Panc1 (cell line): ENCODE measurements around the gene TSSC4. TPM values are rescaled to one million over a fixed set of nuclear protein-coding genes. Genes with fewer than 3 reads are reported as not detected.
A peak's percentile ranks its signal among the peaks of the same experiment; 100 is the strongest.

Source experiments
- ATAC-seq: fragments of 200-7000 bp; cut with Tn5 transposase; 2 replicates; pipeline ENCODE4 v1.9.1; 2020; ENCODE audit warnings: mild to moderate bottlenecking, moderate library complexity
- BruUV-seq: library from RNA; stranded (reverse); fragments of 400-500 nt; replicated peaks from 2 replicates; lab custom pipeline; 2021; lab: Mats Ljungman, UMichigan
- CTCF ChIA-PET: fragments of 300-600 bp; sonication (Branson Sonifier 250); formaldehyde crosslinking; loops from one replicate; lab custom pipeline; 2022; ENCODE audit warnings: antibody characterized with exemption; lab: Charles Lee
- POLR2A ChIA-PET: fragments of 300-600 bp; sonication (Branson Sonifier 250); formaldehyde crosslinking; loops from one replicate; lab custom pipeline; 2022; ENCODE audit warnings: antibody characterized with exemption; lab: Charles Lee
- DNase-seq: peaks from one replicate; pipeline ENCODE4 v3.0.0-alpha.2; 2010; ENCODE audit warnings: low read depth, low spot score
- H3K27ac ChIP-seq: 2 replicates; pipeline ENCODE4 v1.5.1; 2011; ENCODE audit warnings: mild to moderate bottlenecking, low read length, inconsistent platforms
- H3K27me3 ChIP-seq: fragments of 200-500 bp; sonication (Bioruptor generic); 2 replicates; pipeline ENCODE4 v1.6.0; 2014; ENCODE audit warnings: low read length, inconsistent platforms; ENCODE audit not compliant: control insufficient read depth, insufficient read depth
- H3K36me3 ChIP-seq: fragments of 200-500 bp; sonication (Bioruptor generic); 2 replicates; pipeline ENCODE4 v1.5.1; 2014; ENCODE audit warnings: inconsistent platforms, mild to moderate bottlenecking, low read length, moderate library complexity; ENCODE audit not compliant: control insufficient read depth, insufficient read depth
- H3K4me1 ChIP-seq: 2 replicates; pipeline ENCODE4 v1.5.1; 2011; ENCODE audit warnings: inconsistent platforms, mild to moderate bottlenecking, low read length, moderate library complexity; ENCODE audit not compliant: control insufficient read depth, insufficient read depth
- H3K4me3 ChIP-seq, 2 experiments: 2 replicates each; pipeline ENCODE4 v1.5.1; 2011 to 2012; ENCODE audit warnings: low read depth in 2 of 2, low read length in 2 of 2, mild to moderate bottlenecking in 2 of 2, inconsistent platforms in 1 of 2, moderate library complexity in 1 of 2
- H3K9me3 ChIP-seq: fragments of 200-500 bp; sonication (Bioruptor generic); 2 replicates; pipeline ENCODE4 v1.5.1; 2014; ENCODE audit warnings: low read depth, mild to moderate bottlenecking, inconsistent platforms, low read length, moderate library complexity; ENCODE audit not compliant: control insufficient read depth, insufficient read depth
- CTCF ChIP-seq: fragments of 450-650 bp; IDR thresholded peaks from 2 replicates; pipeline ENCODE4 v1.5.1; 2017; ENCODE audit warnings: mild to moderate bottlenecking
- POLR2AphosphoS5 ChIP-seq: IDR thresholded peaks from 2 replicates; pipeline ENCODE4 v1.6.1; 2012; ENCODE audit warnings: mild to moderate bottlenecking, low read depth, low read length, moderate library complexity
- REST ChIP-seq, 2 experiments: IDR thresholded peaks; 2 replicates each; pipeline ENCODE4 v1.6.1; 2011 to 2012; ENCODE audit warnings: low read depth in 2 of 2, control low read depth in 1 of 2, low read length in 1 of 2, mild to moderate bottlenecking in 1 of 2, moderate library complexity in 1 of 2; ENCODE audit not compliant: insufficient read depth in 1 of 2
- SIN3A ChIP-seq: IDR thresholded peaks from 2 replicates; pipeline ENCODE4 v1.6.1; 2012; ENCODE audit warnings: low read depth, mild to moderate bottlenecking, low read length, moderate library complexity, borderline replicate concordance; ENCODE audit not compliant: insufficient read depth
- TCF7L2 ChIP-seq: IDR thresholded peaks from 2 replicates; pipeline ENCODE4 v1.6.1; 2011; ENCODE audit warnings: mild to moderate bottlenecking, low read depth, low read length, inconsistent platforms
- in situ Hi-C: cut with HindIII; loops from 2 replicates; pipeline ENCODE4 v1.10.0; 2016; ENCODE audit warnings: low sequenced_read_pairs, low pct_unique_long_range_greater_than_20kb
- intact Hi-C: fragments of 100-400 bp; cut with micrococcal nuclease; formaldehyde crosslinking; loops from one replicate; pipeline ENCODE4 v1.10.0; 2022; ENCODE audit not compliant: unreplicated experiment
- total RNA-seq: library from RNA; stranded (reverse); gene quantifications from one replicate; pipeline ENCODE4 v1.2.1, GENCODE V29; 2021; ENCODE audit not compliant: unreplicated experiment

The TSSC4 gene
- total RNA-seq, 1 experiment from 2014 or later, result 132 TPM

GRCh38 chr11:2396471-2396870, 4.1 kb upstream of the TSSC4 start:
- ATAC-seq (no peak), DNase-seq (no peak)
- Histone ChIP-seq H3K4me1 (peaks cover 12% of the 10 kb centered on the region), H3K36me3 (peaks cover 2% of the 10 kb centered on the region; the same call in 1 of the 2 replicates), H3K27ac (no peak overlapping the region), H3K27me3 (no peaks in the 10 kb centered on the region), H3K9me3 (no peaks in the 10 kb centered on the region), H3K4me3 (no peak overlapping the region)
- ChIA-PET POLR2A (no interaction called here), CTCF (no interaction called here)
- intact Hi-C loops (no loop called here), in situ Hi-C loops (no loop called here)
- TF ChIP-seq POLR2AphosphoS5, result no peak
- BruUV-seq, result no TSS peak

GRCh38 chr11:2397005-2397404, 3.5 kb upstream of the TSSC4 start:
- no TSS peak for BruUV-seq
- intact Hi-C loops, result no loop called here
- H3K4me3 ChIP-seq, result no peak overlapping the region
- peaks cover 2% of the 10 kb centered on the region; the same call in 1 of the 2 replicates for H3K36me3 ChIP-seq
- peaks cover 17% of the 10 kb centered on the region for H3K4me1 ChIP-seq
- ATAC-seq (no peak), DNase-seq (no peak)
- H3K27me3 ChIP-seq, result no peaks in the 10 kb centered on the region
- H3K9me3 ChIP-seq, result no peaks in the 10 kb centered on the region
- CTCF ChIA-PET, result no interaction called here
- H3K27ac ChIP-seq, result no peak overlapping the region
- in situ Hi-C loops, result no loop called here
- TF ChIP-seq CTCF (no peak), TCF7L2 (no peak), SIN3A (no peak), POLR2AphosphoS5 (no peak), REST (IDR thresholded peaks at IDR 0.05; ENCODE audit: insufficient read depth in 1 of 2, low read depth in 2 of 2, low read length in 1 of 2) (no peak)
- POLR2A ChIA-PET, result no interaction called here

- CTCF ChIA-PET, result interaction anchor here (2.0 kb wide), 1 partner anchor 94 kb away, joined by 12 read pairs; no protein-coding TSS in a partner anchor
- in situ Hi-C loops (no loop called here), intact Hi-C loops (no loop called here)
- H3K9me3 ChIP-seq, result no peaks in the 10 kb centered on the region
- peak overlapping the region; percentile 97 for H3K27ac ChIP-seq
- peaks cover 20% of the 10 kb centered on the region for H3K4me1 ChIP-seq
- H3K27me3 ChIP-seq, result no peaks in the 10 kb centered on the region
- peak overlapping the region; percentile 92 to 93 for H3K4me3 ChIP-seq
- TSS peak; percentile 94 for BruUV-seq
- DNase-seq (no peak), ATAC-seq (no peak)
- POLR2A ChIA-PET, result interaction anchor here (0.6 kb wide), 1 partner anchor 90 kb away, joined by 4 read pairs; no protein-coding TSS in a partner anchor
- TF ChIP-seq REST (IDR thresholded peaks at IDR 0.05; ENCODE audit: insufficient read depth in 1 of 2, low read depth in 2 of 2, low read length in 1 of 2), result no peak
- TF ChIP-seq CTCF, result peak; percentile 46; the same call in 1 of the 2 replicates
- no peak for TF ChIP-seq TCF7L2
- no peak for TF ChIP-seq SIN3A
- 0 out of 2 replicates have a peak, but pooled peaks have one; percentile 17 for TF ChIP-seq POLR2AphosphoS5
- peaks cover 6% of the 10 kb centered on the region; the same call in 1 of the 2 replicates for H3K36me3 ChIP-seq
These were observed 1.7 kb upstream of the TSSC4 start for GRCh38 chr11:2398664-2399355.
